HepG2 (cell line): ENCODE results near the gene ZAR1.

Source experiments
- CCAR2 ChIP-seq: fragments of 200-400 bp; formaldehyde crosslinking; optimal IDR thresholded peaks from 2 replicates; pipeline ENCODE3; 2018; ENCODE audit warnings: low read depth, mild to moderate bottlenecking, low read length, moderate library complexity
- ELF4 ChIP-seq: sonication (generic); formaldehyde crosslinking; IDR thresholded peaks from 2 replicates; pipeline ENCODE4 v1.5.0; 2020; ENCODE audit warnings: missing genetic modification reagents, mild to moderate bottlenecking, moderate library complexity, borderline replicate concordance
- ZNF567 ChIP-seq: sonication (generic); formaldehyde crosslinking; IDR thresholded peaks from 2 replicates; pipeline ENCODE4 v1.8.1; 2023; ENCODE audit warnings: mild to moderate bottlenecking, missing genetic modification reagents, borderline replicate concordance
- TF ChIP-seq, protein P1 (sequence below): sonication (generic); formaldehyde crosslinking; conservative IDR thresholded peaks from 2 replicates; pipeline ENCODE4 v1.5.0; 2020; ENCODE audit warnings: missing genetic modification reagents
- TF ChIP-seq, protein P2 (sequence below): sonication (generic); formaldehyde crosslinking; IDR thresholded peaks from 2 replicates; pipeline ENCODE4 v1.4.0; 2020; ENCODE audit warnings: missing genetic modification reagents, borderline replicate concordance
- TF ChIP-seq, protein P3 (sequence below): sonication (generic); formaldehyde crosslinking; IDR thresholded peaks from 2 replicates; pipeline ENCODE4 v1.5.0; 2020; ENCODE audit warnings: mild to moderate bottlenecking, missing genetic modification reagents, moderate library complexity

DNA sequence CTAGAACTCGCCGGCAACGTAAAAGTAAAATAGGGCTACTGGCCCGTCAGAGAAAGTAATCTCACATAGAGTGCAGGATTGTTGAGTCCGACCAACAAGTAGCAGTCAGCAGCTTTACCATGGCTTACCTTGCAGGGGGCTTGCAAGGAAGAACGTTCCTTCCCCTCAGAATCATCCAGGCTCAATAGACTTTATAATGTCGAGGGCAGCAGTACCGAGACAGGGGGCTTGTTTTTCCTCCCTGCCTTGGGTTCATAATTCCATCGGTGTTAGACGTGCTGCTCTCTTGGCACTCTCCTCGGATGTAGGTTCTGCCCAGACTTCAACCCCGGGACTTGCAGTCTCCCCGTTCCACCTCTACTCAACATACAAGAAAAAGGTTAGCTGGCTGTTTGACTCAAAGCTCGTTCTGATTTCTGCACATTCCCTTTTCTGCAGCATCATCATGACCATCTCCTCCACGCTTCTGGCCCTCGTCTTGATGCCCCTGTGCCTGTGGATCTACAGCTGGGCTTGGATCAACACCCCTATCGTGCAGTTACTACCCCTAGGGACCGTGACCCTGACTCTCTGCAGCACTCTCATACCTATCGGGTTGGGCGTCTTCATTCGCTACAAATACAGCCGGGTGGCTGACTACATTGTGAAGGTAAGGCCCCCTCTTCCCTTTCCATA, 5.4 kb upstream of the ZAR1 start:
- TF ChIP-seq CCAR2 (no peak), ZNF567 (CRISPR knock-in tag) (no peak), ELF4 (CRISPR knock-in tag) (no peak)
- TF ChIP-seq, protein P1, sequence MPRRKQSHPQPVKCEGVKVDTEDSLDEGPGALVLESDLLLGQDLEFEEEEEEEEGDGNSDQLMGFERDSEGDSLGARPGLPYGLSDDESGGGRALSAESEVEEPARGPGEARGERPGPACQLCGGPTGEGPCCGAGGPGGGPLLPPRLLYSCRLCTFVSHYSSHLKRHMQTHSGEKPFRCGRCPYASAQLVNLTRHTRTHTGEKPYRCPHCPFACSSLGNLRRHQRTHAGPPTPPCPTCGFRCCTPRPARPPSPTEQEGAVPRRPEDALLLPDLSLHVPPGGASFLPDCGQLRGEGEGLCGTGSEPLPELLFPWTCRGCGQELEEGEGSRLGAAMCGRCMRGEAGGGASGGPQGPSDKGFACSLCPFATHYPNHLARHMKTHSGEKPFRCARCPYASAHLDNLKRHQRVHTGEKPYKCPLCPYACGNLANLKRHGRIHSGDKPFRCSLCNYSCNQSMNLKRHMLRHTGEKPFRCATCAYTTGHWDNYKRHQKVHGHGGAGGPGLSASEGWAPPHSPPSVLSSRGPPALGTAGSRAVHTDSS (CRISPR knock-in tag), result no peak
- TF ChIP-seq, protein P2, sequence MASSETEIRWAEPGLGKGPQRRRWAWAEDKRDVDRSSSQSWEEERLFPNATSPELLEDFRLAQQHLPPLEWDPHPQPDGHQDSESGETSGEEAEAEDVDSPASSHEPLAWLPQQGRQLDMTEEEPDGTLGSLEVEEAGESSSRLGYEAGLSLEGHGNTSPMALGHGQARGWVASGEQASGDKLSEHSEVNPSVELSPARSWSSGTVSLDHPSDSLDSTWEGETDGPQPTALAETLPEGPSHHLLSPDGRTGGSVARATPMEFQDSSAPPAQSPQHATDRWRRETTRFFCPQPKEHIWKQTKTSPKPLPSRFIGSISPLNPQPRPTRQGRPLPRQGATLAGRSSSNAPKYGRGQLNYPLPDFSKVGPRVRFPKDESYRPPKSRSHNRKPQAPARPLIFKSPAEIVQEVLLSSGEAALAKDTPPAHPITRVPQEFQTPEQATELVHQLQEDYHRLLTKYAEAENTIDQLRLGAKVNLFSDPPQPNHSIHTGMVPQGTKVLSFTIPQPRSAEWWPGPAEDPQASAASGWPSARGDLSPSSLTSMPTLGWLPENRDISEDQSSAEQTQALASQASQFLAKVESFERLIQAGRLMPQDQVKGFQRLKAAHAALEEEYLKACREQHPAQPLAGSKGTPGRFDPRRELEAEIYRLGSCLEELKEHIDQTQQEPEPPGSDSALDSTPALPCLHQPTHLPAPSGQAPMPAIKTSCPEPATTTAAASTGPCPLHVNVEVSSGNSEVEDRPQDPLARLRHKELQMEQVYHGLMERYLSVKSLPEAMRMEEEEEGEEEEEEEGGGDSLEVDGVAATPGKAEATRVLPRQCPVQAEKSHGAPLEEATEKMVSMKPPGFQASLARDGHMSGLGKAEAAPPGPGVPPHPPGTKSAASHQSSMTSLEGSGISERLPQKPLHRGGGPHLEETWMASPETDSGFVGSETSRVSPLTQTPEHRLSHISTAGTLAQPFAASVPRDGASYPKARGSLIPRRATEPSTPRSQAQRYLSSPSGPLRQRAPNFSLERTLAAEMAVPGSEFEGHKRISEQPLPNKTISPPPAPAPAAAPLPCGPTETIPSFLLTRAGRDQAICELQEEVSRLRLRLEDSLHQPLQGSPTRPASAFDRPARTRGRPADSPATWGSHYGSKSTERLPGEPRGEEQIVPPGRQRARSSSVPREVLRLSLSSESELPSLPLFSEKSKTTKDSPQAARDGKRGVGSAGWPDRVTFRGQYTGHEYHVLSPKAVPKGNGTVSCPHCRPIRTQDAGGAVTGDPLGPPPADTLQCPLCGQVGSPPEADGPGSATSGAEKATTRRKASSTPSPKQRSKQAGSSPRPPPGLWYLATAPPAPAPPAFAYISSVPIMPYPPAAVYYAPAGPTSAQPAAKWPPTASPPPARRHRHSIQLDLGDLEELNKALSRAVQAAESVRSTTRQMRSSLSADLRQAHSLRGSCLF (CRISPR knock-in tag), result no peak
- TF ChIP-seq, protein P3, sequence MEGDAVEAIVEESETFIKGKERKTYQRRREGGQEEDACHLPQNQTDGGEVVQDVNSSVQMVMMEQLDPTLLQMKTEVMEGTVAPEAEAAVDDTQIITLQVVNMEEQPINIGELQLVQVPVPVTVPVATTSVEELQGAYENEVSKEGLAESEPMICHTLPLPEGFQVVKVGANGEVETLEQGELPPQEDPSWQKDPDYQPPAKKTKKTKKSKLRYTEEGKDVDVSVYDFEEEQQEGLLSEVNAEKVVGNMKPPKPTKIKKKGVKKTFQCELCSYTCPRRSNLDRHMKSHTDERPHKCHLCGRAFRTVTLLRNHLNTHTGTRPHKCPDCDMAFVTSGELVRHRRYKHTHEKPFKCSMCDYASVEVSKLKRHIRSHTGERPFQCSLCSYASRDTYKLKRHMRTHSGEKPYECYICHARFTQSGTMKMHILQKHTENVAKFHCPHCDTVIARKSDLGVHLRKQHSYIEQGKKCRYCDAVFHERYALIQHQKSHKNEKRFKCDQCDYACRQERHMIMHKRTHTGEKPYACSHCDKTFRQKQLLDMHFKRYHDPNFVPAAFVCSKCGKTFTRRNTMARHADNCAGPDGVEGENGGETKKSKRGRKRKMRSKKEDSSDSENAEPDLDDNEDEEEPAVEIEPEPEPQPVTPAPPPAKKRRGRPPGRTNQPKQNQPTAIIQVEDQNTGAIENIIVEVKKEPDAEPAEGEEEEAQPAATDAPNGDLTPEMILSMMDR (CRISPR knock-in tag), result no peak
